H1 (cell line): ENCODE measurements around the gene KLRB1.

Experiments used
- CBX5 ChIP-seq: fragments of 300-800, 300-1000 bp; sonication (generic); IDR thresholded peaks from 2 replicates; pipeline ENCODE4 v1.7.1; 2016; ENCODE audit warnings: antibody characterized with exemption, low read length, low read depth
- CHD2 ChIP-seq: IDR thresholded peaks from 2 replicates; pipeline ENCODE4 v1.6.1; 2012; ENCODE audit warnings: low read length, improper control_type of control experiment
- EP300 ChIP-seq, 2 experiments: IDR thresholded peaks; 1 replicate in 1 of 2; 2 replicates in 1 of 2; pipeline ENCODE4 v1.6.1; 2011 to 2012; ENCODE audit warnings: low read depth in 2 of 2, low read length in 2 of 2, mild to moderate bottlenecking in 2 of 2, borderline replicate concordance in 1 of 2, inconsistent platforms in 1 of 2, moderate library complexity in 1 of 2
- JUN ChIP-seq: IDR thresholded peaks from 2 replicates; pipeline ENCODE4 v1.6.1; 2011; ENCODE audit warnings: low read depth, mild to moderate bottlenecking, improper control_type of control experiment, low read length
- POLR2A ChIP-seq, 2 experiments: IDR thresholded peaks; 1 replicate in 1 of 2; 2 replicates in 1 of 2; pipeline ENCODE4 v1.6.1; 2011; ENCODE audit warnings: low read depth in 2 of 2, low read length in 2 of 2, mild to moderate bottlenecking in 2 of 2; ENCODE audit errors: control extremely low read depth in 1 of 2
- POLR2AphosphoS5 ChIP-seq: IDR thresholded peaks from 2 replicates; pipeline ENCODE4 v1.6.1; 2011; ENCODE audit warnings: low read depth, low read length
- RFX5 ChIP-seq: IDR thresholded peaks from 2 replicates; pipeline ENCODE4 v1.6.1; 2011; ENCODE audit warnings: low read depth, low read length, improper control_type of control experiment, borderline replicate concordance
- SIN3A ChIP-seq, 2 experiments: IDR thresholded peaks in 1 of 2; conservative IDR thresholded peaks in 1 of 2; 2 replicates each; pipeline ENCODE4 v1.6.1; 2011 to 2012; ENCODE audit warnings: low read length in 2 of 2, improper control_type of control experiment in 1 of 2, low read depth in 1 of 2, mild to moderate bottlenecking in 1 of 2
- TCF12 ChIP-seq: IDR thresholded peaks from 2 replicates; pipeline ENCODE4 v1.6.1; 2011; ENCODE audit warnings: low read depth, mild to moderate bottlenecking, low read length
- TEAD4 ChIP-seq: IDR thresholded peaks from 2 replicates; pipeline ENCODE4 v1.6.1; 2012; ENCODE audit warnings: low read depth, low read length, inconsistent platforms, mixed read lengths
- ZNF274 ChIP-seq: IDR thresholded peaks from 2 replicates; pipeline ENCODE4 v1.7.0; 2012; ENCODE audit warnings: low read length, borderline replicate concordance; ENCODE audit errors: extremely low read depth
- TF ChIP-seq, protein P1 (sequence below), 3 experiments: IDR thresholded peaks; 1 replicate in 2 of 3; 2 replicates in 1 of 3; pipeline versions ENCODE4 v1.5.1 to v1.6.1; 2011; ENCODE audit warnings: low read length in 3 of 3, mild to moderate bottlenecking in 3 of 3, inconsistent platforms in 2 of 3, low read depth in 1 of 3, moderate library complexity in 1 of 3; ENCODE audit not compliant: insufficient read depth in 1 of 3; ENCODE audit errors: control extremely low read depth in 1 of 3

- no peak for TF ChIP-seq POLR2A (IDR thresholded peaks at IDR 0.05; ENCODE audit: control extremely low read depth in 1 of 2, low read depth in 2 of 2, low read length in 2 of 2)
- TF ChIP-seq, protein P1, sequence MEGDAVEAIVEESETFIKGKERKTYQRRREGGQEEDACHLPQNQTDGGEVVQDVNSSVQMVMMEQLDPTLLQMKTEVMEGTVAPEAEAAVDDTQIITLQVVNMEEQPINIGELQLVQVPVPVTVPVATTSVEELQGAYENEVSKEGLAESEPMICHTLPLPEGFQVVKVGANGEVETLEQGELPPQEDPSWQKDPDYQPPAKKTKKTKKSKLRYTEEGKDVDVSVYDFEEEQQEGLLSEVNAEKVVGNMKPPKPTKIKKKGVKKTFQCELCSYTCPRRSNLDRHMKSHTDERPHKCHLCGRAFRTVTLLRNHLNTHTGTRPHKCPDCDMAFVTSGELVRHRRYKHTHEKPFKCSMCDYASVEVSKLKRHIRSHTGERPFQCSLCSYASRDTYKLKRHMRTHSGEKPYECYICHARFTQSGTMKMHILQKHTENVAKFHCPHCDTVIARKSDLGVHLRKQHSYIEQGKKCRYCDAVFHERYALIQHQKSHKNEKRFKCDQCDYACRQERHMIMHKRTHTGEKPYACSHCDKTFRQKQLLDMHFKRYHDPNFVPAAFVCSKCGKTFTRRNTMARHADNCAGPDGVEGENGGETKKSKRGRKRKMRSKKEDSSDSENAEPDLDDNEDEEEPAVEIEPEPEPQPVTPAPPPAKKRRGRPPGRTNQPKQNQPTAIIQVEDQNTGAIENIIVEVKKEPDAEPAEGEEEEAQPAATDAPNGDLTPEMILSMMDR (IDR thresholded peaks at IDR 0.05; ENCODE audit: control extremely low read depth in 1 of 3, insufficient read depth in 1 of 3, low read depth in 1 of 3, low read length in 3 of 3) = no peak
- no peak for TF ChIP-seq POLR2AphosphoS5
- no peak for TF ChIP-seq EP300 (IDR thresholded peaks at IDR 0.05; ENCODE audit: borderline replicate concordance in 1 of 2, low read depth in 2 of 2, low read length in 2 of 2)
- TF ChIP-seq TCF12 = no peak
- TF ChIP-seq RFX5 = no peak
- TF ChIP-seq SIN3A (conservative IDR thresholded peaks at IDR 0.05 in 1 of 2, IDR thresholded peaks at IDR 0.05 in 1 of 2; ENCODE audit: low read depth in 1 of 2, low read length in 2 of 2) = no peak
- no peak for TF ChIP-seq CHD2
- no peak for TF ChIP-seq ZNF274
- TF ChIP-seq CBX5 = no peak
- TF ChIP-seq JUN = no peak
- no peak for TF ChIP-seq TEAD4
Measured at GRCh38 chr12:9607716-9608115, at the start of gene KLRB1.
